Measurements from ENCODE around the gene ITPK1. TPM values are rescaled to one million over a fixed set of nuclear protein-coding genes. Genes with fewer than 3 reads are reported as not detected.

ITPK1 gene
- total RNA-seq, 4 donors from 2014 or later = 64.8 to 235 (median 128) TPM

DNA sequence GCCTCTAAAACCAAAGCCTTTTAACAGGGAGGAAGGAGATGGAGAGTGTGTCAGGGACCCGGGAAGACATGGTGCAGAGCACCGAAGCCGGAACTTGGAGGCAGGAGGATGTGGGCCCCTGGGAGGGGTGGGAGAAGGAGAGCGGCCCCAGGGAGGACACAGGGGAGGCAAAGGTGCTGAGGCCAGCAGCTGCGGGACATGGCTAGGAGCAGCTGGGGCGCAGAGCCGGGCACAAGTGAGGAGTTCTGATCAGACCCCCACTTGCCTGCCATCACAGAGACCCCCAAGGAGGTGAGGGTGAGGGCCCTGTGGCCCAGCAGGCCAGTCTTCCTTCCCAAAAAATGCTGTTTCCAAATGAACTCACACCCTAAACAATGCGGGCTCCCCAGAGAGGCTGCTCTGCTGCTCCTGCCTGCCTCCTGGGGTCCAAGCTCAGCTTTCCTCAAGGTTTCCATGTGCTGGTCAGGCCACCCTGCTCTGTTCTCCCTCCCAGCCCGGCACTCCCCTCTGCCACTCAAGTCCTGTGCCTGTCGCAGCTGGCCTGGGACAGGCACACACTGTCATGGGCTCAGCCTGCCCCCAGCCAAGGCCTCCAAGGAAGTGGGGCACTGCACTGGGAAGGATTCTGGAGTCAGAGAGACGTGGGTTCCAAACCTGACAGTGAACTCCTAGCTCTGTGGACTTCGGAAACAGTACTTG, 168.7 kb downstream of the ITPK1 start:
- intact Hi-C loops (cut with DNase I; ENCODE audit: low total_unique reads) = no loop called here
- H3K4me3 ChIP-seq = no peak overlapping the region
- peak overlapping the region in 2 of 4 donors; percentile 43 to 45 for H3K27ac ChIP-seq

GRCh38 chr14:92945959-92946846, 169.5 kb downstream of the ITPK1 start:
- Histone ChIP-seq H3K27ac (peak overlapping the region in 3 of 4 donors; percentile 39 to 45 (median 43)), H3K9me3 (no peaks in the 10 kb centered on the region), H3K4me3 (no peak overlapping the region), H3K4me1 (peaks cover 0 to 7% (median 4%) of the 10 kb centered on the region in 4 donors), H3K36me3 (peaks cover 0 to 11% (median 0%) of the 10 kb centered on the region in 4 donors), H3K27me3 (no peaks in the 10 kb centered on the region)
- DNase-seq = peak; percentile 88
- peak; percentile 6 to 66 (median 53) for TF ChIP-seq POLR2AphosphoS5 (IDR thresholded peaks at IDR 0.05)
- TF ChIP-seq POLR2A (IDR thresholded peaks at IDR 0.05) = no peak
- WGBS, 2 donors (ENCODE audit: low coverage in 1 of 2) = 78% methylated on average over 31 of the region's 38 CpGs; no CpG with 5 or more reads in 1 of the 2 donors
- intact Hi-C loops (cut with DNase I; ENCODE audit: low total_unique reads) (no loop called here), in situ Hi-C loops (cut with MboI; ENCODE audit: low pct_ligation_motif_present in 1 of 4, low pct_unique_long_range_greater_than_20kb in 1 of 4, low sequenced_read_pairs in 3 of 4) (loop anchor here in 1 of 4 donors (10.0 kb wide), 1 partner anchor 189 kb away; no protein-coding TSS in a partner anchor)

More for the DNA sequence above, 168.7 kb downstream of the ITPK1 start:
- TF ChIP-seq CTCF (IDR thresholded peaks at IDR 0.05) (no peak), POLR2AphosphoS5 (IDR thresholded peaks at IDR 0.05) (no peak), POLR2A (IDR thresholded peaks at IDR 0.05) (no peak), EP300 (IDR thresholded peaks at IDR 0.05; ENCODE audit: low read depth) (no peak)
- Histone ChIP-seq H3K27me3 (no peaks in the 10 kb centered on the region), H3K4me1 (peaks cover 0 to 7% (median 5%) of the 10 kb centered on the region in 4 donors), H3K9me3 (no peaks in the 10 kb centered on the region), H3K36me3 (peaks cover 0 to 11% (median 0%) of the 10 kb centered on the region in 4 donors)
- WGBS, 2 donors (ENCODE audit: low coverage in 1 of 2) = 84% methylated on average over 12 of the region's 12 CpGs; no CpG with 5 or more reads in 1 of the 2 donors
- in situ Hi-C loops (cut with MboI; ENCODE audit: low pct_ligation_motif_present in 1 of 4, low pct_unique_long_range_greater_than_20kb in 1 of 4, low sequenced_read_pairs in 3 of 4) = loop anchor here in 1 of 4 donors (10.0 kb wide), 1 partner anchor 188 kb away; no protein-coding TSS in a partner anchor
- DNase-seq = no peak

DNA sequence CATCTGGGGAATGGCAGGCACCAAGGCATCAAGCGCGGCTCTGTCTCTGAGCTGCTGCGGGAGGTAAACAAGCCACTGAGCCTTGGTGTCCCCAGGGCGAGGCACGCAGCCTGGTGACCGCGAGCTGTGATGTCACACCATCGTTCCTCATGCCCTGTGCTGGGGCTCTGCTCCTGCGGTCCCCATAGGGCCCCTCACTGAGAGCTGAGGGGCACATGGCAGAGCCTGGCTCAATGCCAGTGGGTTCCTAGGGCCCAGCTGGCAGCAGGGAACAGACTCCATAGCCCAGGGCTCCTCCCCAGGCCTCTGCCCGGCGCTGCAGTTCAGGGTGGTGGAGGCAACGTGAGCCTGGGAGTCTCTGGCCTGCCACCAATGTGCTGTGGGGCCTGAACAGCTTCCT, 170.2 kb downstream of the ITPK1 start:
- no peaks in the 10 kb centered on the region for H3K27me3 ChIP-seq
- no peaks in the 10 kb centered on the region for H3K9me3 ChIP-seq
- WGBS, 2 donors (ENCODE audit: low coverage in 1 of 2) = 60 to 84% methylated on average over 1 to 4 of the region's 12 CpGs
- intact Hi-C loops (cut with DNase I; ENCODE audit: low total_unique reads) (no loop called here), in situ Hi-C loops (cut with MboI; ENCODE audit: low pct_ligation_motif_present in 1 of 4, low pct_unique_long_range_greater_than_20kb in 1 of 4, low sequenced_read_pairs in 3 of 4) (loop anchor here in 1 of 4 donors (10.0 kb wide), 1 partner anchor 189 kb away; no protein-coding TSS in a partner anchor)
- peaks cover 0 to 6% (median 0%) of the 10 kb centered on the region in 4 donors for H3K36me3 ChIP-seq
- peaks cover 0 to 7% (median 4%) of the 10 kb centered on the region in 4 donors for H3K4me1 ChIP-seq
- H3K4me3 ChIP-seq = no peak overlapping the region
- DNase-seq = no peak
- H3K27ac ChIP-seq = no peak overlapping the region
- TF ChIP-seq EP300 (IDR thresholded peaks at IDR 0.05; ENCODE audit: low read depth) (no peak), POLR2AphosphoS5 (IDR thresholded peaks at IDR 0.05) (no peak), CTCF (IDR thresholded peaks at IDR 0.05) (no peak), POLR2A (IDR thresholded peaks at IDR 0.05) (no peak)

- H3K27ac ChIP-seq = no peak overlapping the region
- no peak for DNase-seq
- H3K9me3 ChIP-seq = no peaks in the 10 kb centered on the region
- no peak for TF ChIP-seq POLR2AphosphoS5 (IDR thresholded peaks at IDR 0.05)
- no peak for TF ChIP-seq CTCF (IDR thresholded peaks at IDR 0.05)
- no peak for TF ChIP-seq POLR2A (IDR thresholded peaks at IDR 0.05)
- no peak for TF ChIP-seq EP300 (IDR thresholded peaks at IDR 0.05; ENCODE audit: low read depth)
- no peak overlapping the region for H3K4me3 ChIP-seq
- 96% methylated on average over 12 of the region's 12 CpGs; no CpG with 5 or more reads in 1 of the 2 donors for WGBS, 2 donors (ENCODE audit: low coverage in 1 of 2)
- peaks cover 0 to 7% (median 4%) of the 10 kb centered on the region in 4 donors for H3K4me1 ChIP-seq
- in situ Hi-C loops (cut with MboI; ENCODE audit: low pct_ligation_motif_present in 1 of 4, low pct_unique_long_range_greater_than_20kb in 1 of 4, low sequenced_read_pairs in 3 of 4) = loop anchor here in 1 of 4 donors (10.0 kb wide), 1 partner anchor 190 kb away; no protein-coding TSS in a partner anchor
- no peaks in the 10 kb centered on the region for H3K27me3 ChIP-seq
- intact Hi-C loops (cut with DNase I; ENCODE audit: low total_unique reads) = no loop called here
- H3K36me3 ChIP-seq = peaks cover 0 to under 1% (median 0%) of the 10 kb centered on the region in 4 donors
Measured at GRCh38 chr14:92944976-92945375, 170.7 kb downstream of the ITPK1 start.

All from transverse colon (tissue), 4 donors.